GM12872 (cell line): ENCODE results near the gene SAFB.

Source experiments
- TF ChIP-seq, protein P1 (sequence below): IDR thresholded peaks from 3 replicates; pipeline ENCODE4 v1.5.1; 2011; ENCODE audit warnings: low read depth, mild to moderate bottlenecking, low read length, moderate library complexity; ENCODE audit not compliant: insufficient read depth

The SAFB gene

DNA sequence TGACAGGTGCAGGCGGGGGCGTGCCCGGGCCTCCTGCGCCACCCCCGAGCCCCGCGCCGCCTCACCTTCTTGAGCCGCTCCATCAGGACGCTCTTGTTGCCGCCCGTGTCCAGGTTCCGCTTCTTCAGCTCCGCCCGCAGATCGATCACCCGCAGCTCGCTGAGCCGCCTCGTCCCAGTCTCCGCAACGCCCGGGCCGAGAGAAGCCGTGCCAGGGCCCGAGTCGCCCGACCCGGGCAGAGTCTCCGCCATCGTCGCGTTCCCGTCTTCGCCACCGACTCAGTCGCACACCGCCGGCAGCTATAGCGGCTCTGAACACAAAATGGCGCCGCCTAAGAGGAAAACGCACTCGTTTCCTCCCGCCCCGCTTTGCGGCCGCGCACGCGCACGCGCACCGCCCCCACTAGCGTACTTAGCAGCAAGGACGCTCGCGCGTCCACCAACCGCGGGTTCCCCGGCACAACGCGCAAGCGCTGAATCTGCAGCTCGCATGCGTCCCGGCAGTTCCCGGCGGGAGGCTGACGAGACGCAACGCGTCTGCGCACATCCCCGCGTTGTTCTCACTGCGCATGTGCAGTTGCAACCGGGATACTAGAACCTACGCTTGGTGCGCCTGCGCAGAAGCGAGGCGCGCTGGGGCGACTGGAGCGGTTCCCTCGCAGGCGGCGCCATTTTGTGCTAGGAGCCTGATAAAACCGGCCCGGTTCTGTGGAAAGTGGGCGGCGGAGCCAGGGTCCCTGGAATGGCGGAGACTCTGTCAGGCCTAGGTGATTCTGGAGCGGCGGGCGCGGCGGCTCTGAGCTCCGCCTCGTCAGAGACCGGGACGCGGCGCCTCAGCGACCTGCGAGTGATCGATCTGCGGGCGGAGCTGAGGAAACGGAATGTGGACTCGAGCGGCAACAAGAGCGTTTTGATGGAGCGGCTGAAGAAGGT is at the start of gene SAFB, which contains the start of gene SAFB2:
Gene SAFB, plus strand, starts transcription at position 619 of the 932 bp plus-strand sequence. Its CDS starts 123 bp downstream, at position 742.
Gene SAFB2, minus strand, starts transcription at position 312 of the 932 bp plus-strand sequence. Its CDS starts 61 bp downstream, at position 251.
- TF ChIP-seq, protein P1, sequence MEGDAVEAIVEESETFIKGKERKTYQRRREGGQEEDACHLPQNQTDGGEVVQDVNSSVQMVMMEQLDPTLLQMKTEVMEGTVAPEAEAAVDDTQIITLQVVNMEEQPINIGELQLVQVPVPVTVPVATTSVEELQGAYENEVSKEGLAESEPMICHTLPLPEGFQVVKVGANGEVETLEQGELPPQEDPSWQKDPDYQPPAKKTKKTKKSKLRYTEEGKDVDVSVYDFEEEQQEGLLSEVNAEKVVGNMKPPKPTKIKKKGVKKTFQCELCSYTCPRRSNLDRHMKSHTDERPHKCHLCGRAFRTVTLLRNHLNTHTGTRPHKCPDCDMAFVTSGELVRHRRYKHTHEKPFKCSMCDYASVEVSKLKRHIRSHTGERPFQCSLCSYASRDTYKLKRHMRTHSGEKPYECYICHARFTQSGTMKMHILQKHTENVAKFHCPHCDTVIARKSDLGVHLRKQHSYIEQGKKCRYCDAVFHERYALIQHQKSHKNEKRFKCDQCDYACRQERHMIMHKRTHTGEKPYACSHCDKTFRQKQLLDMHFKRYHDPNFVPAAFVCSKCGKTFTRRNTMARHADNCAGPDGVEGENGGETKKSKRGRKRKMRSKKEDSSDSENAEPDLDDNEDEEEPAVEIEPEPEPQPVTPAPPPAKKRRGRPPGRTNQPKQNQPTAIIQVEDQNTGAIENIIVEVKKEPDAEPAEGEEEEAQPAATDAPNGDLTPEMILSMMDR: no peak

DNA sequence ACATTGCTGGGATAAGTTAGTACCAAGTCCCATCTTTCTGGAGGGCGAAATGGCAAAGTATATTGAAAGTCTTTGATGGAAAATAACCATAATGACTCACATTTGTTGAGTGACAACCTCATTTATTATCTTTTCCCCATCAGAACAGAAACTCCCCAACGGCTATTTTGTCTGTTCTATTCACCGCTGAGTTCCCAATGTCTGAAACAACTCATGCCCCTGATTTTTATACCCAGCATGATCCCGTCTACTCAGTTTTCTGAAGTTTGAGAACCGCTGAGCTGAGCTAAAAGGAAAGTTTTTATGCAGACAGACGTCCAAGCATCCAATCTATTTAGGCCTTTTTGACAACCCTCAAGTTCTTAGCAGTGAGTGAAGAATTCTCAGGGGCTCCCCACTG is 47.3 kb upstream of the SAFB start:
- TF ChIP-seq, protein P1: no peak

DNA sequence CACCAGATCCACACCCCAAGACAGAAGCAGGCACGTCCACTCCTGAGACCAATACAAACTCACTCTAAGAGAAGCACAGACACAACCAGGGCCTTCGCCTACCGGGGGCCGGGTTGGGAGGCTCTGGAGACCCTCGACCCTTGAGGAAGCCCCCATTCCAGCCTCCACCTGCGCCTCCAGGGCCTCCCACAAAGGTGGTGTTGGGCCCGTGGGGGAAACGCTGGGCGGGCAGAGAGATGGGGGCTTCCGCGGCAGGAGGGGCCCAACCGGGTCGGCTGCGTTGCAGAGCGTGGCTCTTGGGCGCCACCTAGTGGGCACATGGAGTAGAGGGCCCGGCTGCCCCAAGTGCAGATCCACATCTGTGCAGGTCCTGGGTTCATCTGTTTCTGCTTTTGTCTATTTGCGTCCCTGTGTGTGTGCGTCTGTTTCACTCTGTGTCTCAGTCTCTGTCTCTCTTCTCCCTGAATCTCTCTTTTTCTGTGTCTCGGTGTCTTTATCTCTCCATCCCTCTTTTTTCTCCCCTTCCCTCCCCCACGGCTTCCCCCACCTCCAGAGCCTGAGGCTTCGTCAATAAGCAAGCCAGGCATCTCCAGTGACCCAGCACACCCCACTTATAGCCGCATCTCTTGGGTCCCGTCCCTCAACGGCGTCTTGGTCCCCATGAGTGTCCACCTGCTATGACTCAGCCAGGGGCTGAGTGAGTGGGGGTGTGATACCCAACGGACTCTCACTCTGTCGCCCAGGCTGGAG is 44.6 kb upstream of the SAFB start:
- TF ChIP-seq, protein P1: peak; percentile 99

DNA sequence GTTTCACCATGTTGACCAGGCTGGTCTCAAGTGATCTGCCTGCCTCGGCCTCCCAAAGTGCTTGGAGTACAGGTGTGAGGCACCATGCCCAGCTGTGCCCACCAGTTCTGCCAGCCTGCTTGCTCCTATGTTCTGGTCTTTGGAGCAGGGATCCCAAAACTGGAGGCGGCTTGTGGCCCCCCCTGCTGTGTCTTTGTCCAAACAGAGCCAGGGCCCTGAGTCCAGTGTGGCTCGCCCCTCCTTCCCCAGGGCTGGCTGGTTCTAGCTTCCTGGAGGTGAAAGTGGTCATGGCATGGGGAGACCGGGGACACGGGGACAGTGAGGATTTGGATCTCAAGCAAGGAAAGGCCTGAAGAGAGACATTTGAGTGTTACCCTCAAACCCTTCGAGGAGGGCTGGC is 43.6 kb upstream of the SAFB start:
- TF ChIP-seq, protein P1: no peak

DNA sequence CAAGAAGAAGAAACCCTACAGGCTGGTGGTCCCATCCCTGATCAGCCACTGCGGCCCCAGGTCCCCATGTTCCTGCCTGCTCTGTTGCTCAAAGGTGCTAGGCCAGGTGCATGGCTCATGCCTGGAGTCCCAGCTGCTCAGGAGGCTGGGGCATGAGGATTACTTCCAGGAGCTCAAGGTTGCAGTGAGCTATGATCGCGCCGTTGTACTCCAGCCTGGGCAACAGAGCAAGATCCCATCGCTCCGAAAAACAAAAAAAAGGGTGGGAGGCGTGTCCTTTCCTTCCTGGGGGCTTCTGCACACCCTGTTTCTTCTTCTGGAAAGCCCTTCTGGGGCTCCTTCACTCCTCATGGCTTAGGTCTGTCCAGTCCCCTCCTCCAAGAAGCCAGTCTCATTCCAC is 43.2 kb upstream of the SAFB start:
- TF ChIP-seq, protein P1: no peak

DNA sequence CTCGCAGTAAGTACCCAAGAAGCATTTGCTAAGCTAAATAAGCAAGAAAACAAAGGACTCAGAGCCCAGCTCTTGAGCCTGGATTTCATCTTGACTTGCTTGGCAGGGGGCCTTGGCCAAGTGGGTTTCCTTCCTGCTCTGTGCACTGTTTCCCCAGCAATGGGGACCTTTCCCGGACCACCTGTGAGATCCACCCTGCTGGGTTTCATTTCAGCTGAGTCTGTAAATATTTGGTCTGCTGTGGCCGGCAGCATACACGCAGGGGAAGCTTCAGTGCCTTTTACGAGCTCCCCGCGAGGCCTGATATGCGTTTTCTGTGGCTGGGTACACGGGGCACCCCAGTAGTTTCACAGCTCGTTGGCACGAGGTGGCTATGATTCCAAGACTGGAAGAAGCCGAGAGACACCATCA is 42.7 kb upstream of the SAFB start:
- TF ChIP-seq, protein P1: no peak
